ENCODE data around the gene HNF4A.
"Not testable (repeated sequence)": the region's sequence is repeated elsewhere in the genome, so short reads cannot be mapped to it uniquely, and the experiment has no call there.

HNF4A gene

GRCh38 chr20:44345147-44345546 is 10.4 kb upstream of the HNF4A start:
- no peak for DNase-seq (ENCODE audit: low read depth in 2 of 3, low spot score in 2 of 3)

- not testable (repeated sequence) for DNase-seq (ENCODE audit: low read depth in 2 of 3, low spot score in 2 of 3)
Observed at GRCh38 chr20:44345941-44346340, 9.6 kb upstream of the HNF4A start.

- no peak for DNase-seq (ENCODE audit: low read depth in 2 of 3, low spot score in 2 of 3)
Observed at GRCh38 chr20:44348168-44348659, 7.3 kb upstream of the HNF4A start.

- DNase-seq (ENCODE audit: low read depth in 2 of 3, low spot score in 2 of 3), result no peak
Observed at GRCh38 chr20:44349349-44349748, 6.2 kb upstream of the HNF4A start.

- DNase-seq (ENCODE audit: low read depth in 2 of 3, low spot score in 2 of 3), result no peak
Observed at GRCh38 chr20:44350567-44350966, 4.9 kb upstream of the HNF4A start.

GRCh38 chr20:44354979-44355497 is 461 bp upstream of the HNF4A start:
- DNase-seq (ENCODE audit: low read depth in 2 of 3, low spot score in 2 of 3), result no peak

- no peak for DNase-seq (ENCODE audit: low read depth in 2 of 3, low spot score in 2 of 3)
Observed at GRCh38 chr20:44356353-44356723, 839 bp downstream of the HNF4A start.

GRCh38 chr20:44357020-44357419 is 1.5 kb downstream of the HNF4A start:
- no peak for DNase-seq (ENCODE audit: low read depth in 2 of 3, low spot score in 2 of 3)

- no peak for DNase-seq (ENCODE audit: low read depth in 2 of 3, low spot score in 2 of 3)
Observed at GRCh38 chr20:44357555-44358125, 2.1 kb downstream of the HNF4A start.

- DNase-seq (ENCODE audit: low read depth in 2 of 3, low spot score in 2 of 3), result no peak
Observed at GRCh38 chr20:44358776-44359175, 3.3 kb downstream of the HNF4A start.

- DNase-seq (ENCODE audit: low read depth in 2 of 3, low spot score in 2 of 3), result no peak
Observed at GRCh38 chr20:44360221-44360620, 4.7 kb downstream of the HNF4A start.

GRCh38 chr20:44361021-44361420 is 5.5 kb downstream of the HNF4A start:
- DNase-seq (ENCODE audit: low read depth in 2 of 3, low spot score in 2 of 3), result no peak

GRCh38 chr20:44362466-44362940 is 7.0 kb downstream of the HNF4A start:
- DNase-seq (ENCODE audit: low read depth in 2 of 3, low spot score in 2 of 3), result no peak

- no peak for DNase-seq (ENCODE audit: low read depth in 2 of 3, low spot score in 2 of 3)
Observed at GRCh38 chr20:44364068-44364467, 8.6 kb downstream of the HNF4A start.

GRCh38 chr20:44364780-44365179 is 9.3 kb downstream of the HNF4A start:
- DNase-seq (ENCODE audit: low read depth in 2 of 3, low spot score in 2 of 3), result no peak

GRCh38 chr20:44367746-44368145 is 12.2 kb downstream of the HNF4A start:
- no peak for DNase-seq (ENCODE audit: low read depth in 2 of 3, low spot score in 2 of 3)

- DNase-seq (ENCODE audit: low read depth in 2 of 3, low spot score in 2 of 3), result no peak
Observed at GRCh38 chr20:44370639-44371218, 15.2 kb downstream of the HNF4A start.

GRCh38 chr20:44382641-44383040 is 27.1 kb downstream of the HNF4A start:
- DNase-seq (ENCODE audit: low read depth in 2 of 3, low spot score in 2 of 3), result no peak

- peak; percentile 42 to 77 (median 75) for DNase-seq (ENCODE audit: low read depth in 2 of 3, low spot score in 2 of 3)
Observed at GRCh38 chr20:44384423-44385027, 29.0 kb downstream of the HNF4A start.

- DNase-seq (ENCODE audit: low read depth in 2 of 3, low spot score in 2 of 3), result peak; percentile 25 to 58 (median 42)
Observed at GRCh38 chr20:44388466-44389023, 33.0 kb downstream of the HNF4A start.

GRCh38 chr20:44389871-44390270 is 34.4 kb downstream of the HNF4A start:
- DNase-seq (ENCODE audit: low read depth in 2 of 3, low spot score in 2 of 3), result no peak

GRCh38 chr20:44390280-44390679 is 34.8 kb downstream of the HNF4A start:
- DNase-seq (ENCODE audit: low read depth in 2 of 3, low spot score in 2 of 3), result no peak

All from activated CD8-positive, alpha-beta memory T cell treated with anti-CD3 and anti-CD28 coated beads for 48 hours (primary cell).